Activated CD8-positive, alpha-beta memory T cell treated with anti-CD3 and anti-CD28 coated beads for 36 hours (primary cell): ENCODE data around the gene SPOCK1. TPM values are rescaled to one million over a fixed set of nuclear protein-coding genes. Genes with fewer than 3 reads are reported as not detected.

ENCODE experiments used
- CTCF ChIA-PET: fragments of 350-600 bp; sonication (Branson Sonifier 250); formaldehyde crosslinking; loops from one replicate; lab custom pipeline; 2021; ENCODE audit warnings: antibody characterized with exemption; lab: Charles Lee
- POLR2A ChIA-PET: fragments of 350-600 bp; sonication (Branson Sonifier 250); formaldehyde crosslinking; loops from one replicate; lab custom pipeline; 2021; ENCODE audit warnings: antibody characterized with exemption; lab: Charles Lee
- total RNA-seq, 2 experiments: library from RNA; stranded (reverse); gene quantifications; one replicate each; pipeline ENCODE4 v1.2.3, GENCODE V29; 2021

Gene SPOCK1
- total RNA-seq, 2 experiments from 2014 or later = not detected

- ChIA-PET CTCF (interaction anchor here (2.3 kb wide), 1 partner anchor 177 kb away, joined by 11 read pairs; no protein-coding TSS in a partner anchor), POLR2A (no interaction called here)
Measured at GRCh38 chr5:137497396-137498290, 1.5 kb downstream of the SPOCK1 start.

DNA sequence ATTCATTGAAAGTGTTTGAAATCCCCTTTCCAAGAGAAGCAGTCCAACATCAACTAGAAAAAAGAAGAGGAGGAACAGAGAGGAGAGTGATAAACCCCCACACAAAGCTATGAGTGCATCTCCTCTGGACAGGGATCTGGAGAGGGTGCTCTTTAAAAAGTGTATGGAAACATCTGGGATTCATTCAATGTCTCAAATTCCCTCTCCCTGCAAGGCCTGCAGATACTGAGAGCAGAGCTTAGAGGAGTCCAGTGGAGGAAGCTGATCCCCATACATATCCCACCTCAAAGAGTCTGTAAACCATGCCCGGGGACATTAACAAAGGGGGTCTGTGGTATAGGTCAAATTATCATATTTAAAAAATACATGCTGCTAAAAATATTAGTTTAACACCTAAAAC, 2.2 kb downstream of the SPOCK1 start:
- ChIA-PET CTCF (interaction anchor here (2.3 kb wide), 1 partner anchor 176 kb away, joined by 11 read pairs; no protein-coding TSS in a partner anchor), POLR2A (no interaction called here)

DNA sequence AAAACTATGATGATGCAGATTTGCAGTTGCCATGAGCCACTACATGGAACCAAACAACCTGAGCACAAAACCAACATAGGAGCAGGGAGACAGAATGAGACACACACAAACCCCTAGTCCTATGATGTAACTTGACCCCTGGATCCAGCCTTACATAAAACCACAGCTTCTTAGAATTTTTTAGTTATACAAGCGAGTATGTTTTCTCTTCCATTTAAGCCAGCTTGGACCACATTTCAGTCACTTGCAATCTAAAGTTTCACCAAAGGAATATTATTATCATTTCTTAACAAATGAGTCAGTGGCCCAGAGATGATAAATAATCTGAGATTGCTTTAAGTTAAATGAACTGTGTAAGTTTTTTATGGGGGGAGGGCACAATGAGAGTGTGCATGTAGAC, 6.8 kb downstream of the SPOCK1 start:
- CTCF ChIA-PET = no interaction called here
- POLR2A ChIA-PET = no interaction called here

GRCh38 chr5:137491121-137491520, 8.0 kb downstream of the SPOCK1 start:
- CTCF ChIA-PET = no interaction called here

DNA sequence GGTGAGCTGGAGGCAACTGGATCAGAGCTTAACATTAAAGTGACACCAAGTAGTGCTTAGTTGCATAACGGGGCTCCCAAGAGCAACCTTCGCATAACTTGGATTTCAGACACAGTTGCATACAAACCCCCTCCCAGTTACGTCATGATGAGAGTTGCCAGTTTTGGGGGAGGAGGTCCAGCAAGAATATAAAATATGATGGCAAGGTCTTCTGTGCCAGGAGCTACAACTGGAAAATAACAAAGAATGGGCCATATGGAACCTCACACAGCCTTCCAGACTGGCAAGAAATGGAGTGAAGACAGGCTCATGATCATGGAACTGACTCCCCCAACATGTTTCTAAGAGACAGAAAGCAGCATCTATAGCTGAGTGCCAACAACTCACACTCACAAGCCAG, 8.5 kb downstream of the SPOCK1 start:
- POLR2A ChIA-PET = no interaction called here
- CTCF ChIA-PET = interaction anchor here (0.7 kb wide), 1 partner anchor 12 kb away, joined by 3 read pairs; no protein-coding TSS in a partner anchor

More at GRCh38 chr5:137491121-137491520, 8.0 kb downstream of the SPOCK1 start:
- POLR2A ChIA-PET = no interaction called here

- ChIA-PET CTCF (no interaction called here), POLR2A (no interaction called here)
Measured at GRCh38 chr5:137488974-137489373, 10.2 kb downstream of the SPOCK1 start.

DNA sequence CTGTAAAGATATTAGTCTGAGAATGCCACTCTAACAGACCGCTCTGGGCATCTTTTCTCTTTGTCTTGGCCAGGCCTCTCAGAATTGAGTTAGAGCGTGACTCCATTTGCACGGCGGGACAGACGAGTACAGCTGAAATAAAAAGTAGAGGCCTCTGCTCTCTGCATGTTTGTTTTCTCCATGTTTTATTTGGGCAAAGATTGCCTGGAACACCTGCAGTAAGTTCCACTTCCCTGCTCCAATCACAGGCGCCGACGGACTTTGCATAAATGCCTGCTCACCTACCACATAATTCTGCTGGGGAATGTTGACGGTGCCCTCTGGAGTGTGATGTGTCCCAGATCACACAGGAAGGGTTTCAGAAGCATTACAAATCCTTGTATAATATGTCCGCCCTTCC, 10.6 kb downstream of the SPOCK1 start:
- ChIA-PET CTCF (no interaction called here), POLR2A (no interaction called here)

- POLR2A ChIA-PET = no interaction called here
- CTCF ChIA-PET = no interaction called here
Measured at GRCh38 chr5:137487600-137487999, 11.5 kb downstream of the SPOCK1 start.

- CTCF ChIA-PET = no interaction called here
- POLR2A ChIA-PET = no interaction called here
Measured at GRCh38 chr5:137486707-137487106, 12.4 kb downstream of the SPOCK1 start.

DNA sequence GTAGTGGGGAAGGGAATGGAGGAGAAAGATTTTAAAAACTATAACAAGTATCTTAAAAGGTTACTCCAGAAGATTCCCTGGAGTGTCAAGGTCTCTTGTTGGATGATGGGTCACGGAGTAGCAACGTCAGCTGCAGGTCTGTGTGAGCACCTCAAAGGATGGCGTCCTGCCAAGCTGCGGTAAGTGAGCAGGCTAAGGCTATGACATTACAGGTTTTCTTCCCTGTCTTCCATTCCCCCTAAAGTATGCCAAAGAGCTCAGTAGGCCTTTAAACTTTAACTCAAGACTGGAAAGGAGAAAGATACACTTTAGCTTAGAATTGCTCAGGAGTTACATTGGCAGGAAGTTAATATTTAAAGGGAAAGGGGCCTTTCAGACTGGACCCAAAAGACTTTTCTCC, 17.5 kb downstream of the SPOCK1 start:
- CTCF ChIA-PET = no interaction called here

DNA sequence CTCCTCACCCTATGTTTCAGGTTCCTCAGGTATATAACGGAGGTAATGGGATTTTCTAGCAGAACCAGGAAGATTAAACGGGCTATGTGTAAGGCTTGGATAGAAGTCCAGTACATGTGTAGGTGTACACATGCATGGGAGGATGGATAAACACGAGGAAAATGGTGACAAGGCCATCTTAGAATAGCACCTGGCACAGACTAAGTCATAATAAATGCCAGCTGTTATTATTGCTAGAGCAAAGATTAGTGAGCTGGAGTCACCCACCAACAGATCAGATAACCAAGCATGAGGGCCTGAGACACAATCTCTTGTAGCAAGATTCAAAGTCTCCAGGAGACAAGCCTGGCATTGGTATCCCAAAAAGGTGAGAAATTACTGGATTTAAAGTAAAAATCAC, 21.1 kb downstream of the SPOCK1 start:
- CTCF ChIA-PET = no interaction called here
- POLR2A ChIA-PET = no interaction called here

More for the DNA sequence above, 17.5 kb downstream of the SPOCK1 start:
- POLR2A ChIA-PET = no interaction called here

DNA sequence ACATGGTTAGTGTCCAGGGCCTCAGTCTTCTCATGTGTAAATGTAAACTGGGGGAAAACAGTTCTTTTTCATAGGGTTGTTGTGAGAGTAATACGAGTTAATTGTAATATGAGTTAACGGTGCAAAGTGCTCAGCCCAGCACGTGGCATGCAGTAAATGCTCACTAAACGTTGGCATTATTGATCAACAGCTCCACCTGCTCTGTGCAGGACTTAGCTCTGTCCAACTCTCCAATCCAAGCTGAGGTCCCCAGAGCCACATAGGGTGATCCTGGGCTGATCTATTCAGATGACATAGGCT, 28.3 kb downstream of the SPOCK1 start:
- ChIA-PET POLR2A (no interaction called here), CTCF (no interaction called here)

- ChIA-PET POLR2A (no interaction called here), CTCF (no interaction called here)
Measured at GRCh38 chr5:137470111-137470920, 28.8 kb downstream of the SPOCK1 start.

GRCh38 chr5:137466889-137467288, 32.2 kb downstream of the SPOCK1 start:
- ChIA-PET POLR2A (no interaction called here), CTCF (no interaction called here)

DNA sequence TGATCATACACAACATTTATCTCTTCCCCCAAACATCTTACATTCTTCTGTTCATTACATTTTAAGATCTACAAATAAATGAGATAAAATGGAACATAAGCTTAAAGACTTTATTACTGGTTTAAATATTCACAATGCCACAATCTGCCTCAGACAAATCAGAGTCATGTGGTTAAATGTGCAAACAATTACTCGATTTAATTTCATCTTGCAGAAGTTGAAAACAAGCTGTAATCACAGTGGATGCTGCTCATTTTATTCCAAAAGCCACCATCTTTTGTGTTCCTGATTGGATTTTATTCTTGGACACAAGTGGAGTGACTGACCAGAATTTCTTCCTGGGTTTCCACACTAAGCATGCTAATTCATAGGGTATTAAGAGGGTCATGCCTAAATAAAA, 33.2 kb downstream of the SPOCK1 start:
- CTCF ChIA-PET = no interaction called here
- POLR2A ChIA-PET = no interaction called here

DNA sequence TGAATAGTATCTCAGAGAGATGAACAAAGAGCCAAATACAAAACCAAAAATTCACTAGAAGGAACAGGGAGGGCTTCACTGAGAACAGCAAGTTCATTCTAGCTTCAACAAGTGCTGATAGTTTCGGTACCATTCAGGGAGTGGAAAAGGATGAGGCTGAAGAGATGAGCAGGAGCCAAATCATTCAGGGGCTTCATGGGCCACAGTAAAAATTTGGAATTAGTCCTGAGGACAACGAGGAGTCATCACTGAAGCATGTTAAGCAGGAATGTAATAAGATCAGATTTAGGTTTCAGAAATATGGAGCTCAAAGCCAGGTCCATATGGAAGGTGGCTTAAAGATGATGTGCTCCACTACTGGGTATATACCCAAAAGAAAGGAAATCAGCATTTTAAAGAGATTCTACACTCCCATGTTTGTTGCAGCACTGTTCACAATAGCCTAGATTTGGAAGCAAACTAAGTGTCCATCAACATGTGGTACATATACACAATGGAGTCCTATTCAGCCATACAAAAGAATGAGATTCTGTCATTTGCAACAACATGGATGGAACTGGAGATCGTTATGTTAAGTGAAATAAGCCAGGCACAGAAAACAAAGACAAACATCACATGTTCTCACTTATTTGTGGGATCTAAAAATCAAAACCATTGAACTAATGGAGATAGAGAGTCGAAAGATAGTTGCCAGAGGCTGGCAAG, 36.2 kb downstream of the SPOCK1 start:
- ChIA-PET POLR2A (no interaction called here), CTCF (no interaction called here)

DNA sequence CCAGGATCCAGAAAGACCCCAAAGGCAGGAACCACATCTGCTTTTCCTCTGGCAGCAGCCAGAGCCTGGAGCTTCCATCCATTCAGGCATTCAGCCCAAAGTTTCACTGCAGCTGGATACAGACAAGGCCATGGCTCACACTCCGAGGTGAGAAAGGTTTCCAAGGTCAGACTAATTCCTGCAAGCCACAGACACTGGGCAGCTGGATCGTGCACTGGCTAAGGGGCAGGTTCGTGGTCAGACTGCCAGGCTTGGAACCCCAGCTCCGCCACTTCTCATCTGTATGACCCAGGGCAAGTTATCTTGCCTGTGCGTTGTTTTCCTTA, 36.9 kb downstream of the SPOCK1 start:
- POLR2A ChIA-PET = no interaction called here
- CTCF ChIA-PET = no interaction called here

- ChIA-PET POLR2A (no interaction called here), CTCF (no interaction called here)
Measured at GRCh38 chr5:137461391-137462264, 37.5 kb downstream of the SPOCK1 start.

DNA sequence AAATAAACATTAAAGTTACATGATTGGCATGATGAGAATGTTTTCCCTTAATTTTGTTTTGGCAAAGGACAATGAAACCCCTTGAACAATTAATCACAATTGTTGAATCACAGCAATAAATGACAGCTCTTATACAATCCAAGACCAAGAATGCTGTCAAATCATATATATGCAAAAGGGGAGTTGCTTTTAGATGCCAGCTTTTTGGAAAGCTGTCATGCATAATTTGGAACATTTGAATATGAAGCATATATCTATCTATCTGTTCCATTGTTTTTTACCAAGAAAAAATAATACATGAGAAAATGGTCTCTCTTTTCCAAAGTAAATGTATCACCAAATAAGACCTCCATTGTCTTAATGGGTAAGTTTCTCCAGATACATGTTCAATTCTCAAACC, 44.5 kb downstream of the SPOCK1 start:
- ChIA-PET POLR2A (no interaction called here), CTCF (no interaction called here)
